ENCODE measurements around the gene MTA3.

MTA3 gene

DNA sequence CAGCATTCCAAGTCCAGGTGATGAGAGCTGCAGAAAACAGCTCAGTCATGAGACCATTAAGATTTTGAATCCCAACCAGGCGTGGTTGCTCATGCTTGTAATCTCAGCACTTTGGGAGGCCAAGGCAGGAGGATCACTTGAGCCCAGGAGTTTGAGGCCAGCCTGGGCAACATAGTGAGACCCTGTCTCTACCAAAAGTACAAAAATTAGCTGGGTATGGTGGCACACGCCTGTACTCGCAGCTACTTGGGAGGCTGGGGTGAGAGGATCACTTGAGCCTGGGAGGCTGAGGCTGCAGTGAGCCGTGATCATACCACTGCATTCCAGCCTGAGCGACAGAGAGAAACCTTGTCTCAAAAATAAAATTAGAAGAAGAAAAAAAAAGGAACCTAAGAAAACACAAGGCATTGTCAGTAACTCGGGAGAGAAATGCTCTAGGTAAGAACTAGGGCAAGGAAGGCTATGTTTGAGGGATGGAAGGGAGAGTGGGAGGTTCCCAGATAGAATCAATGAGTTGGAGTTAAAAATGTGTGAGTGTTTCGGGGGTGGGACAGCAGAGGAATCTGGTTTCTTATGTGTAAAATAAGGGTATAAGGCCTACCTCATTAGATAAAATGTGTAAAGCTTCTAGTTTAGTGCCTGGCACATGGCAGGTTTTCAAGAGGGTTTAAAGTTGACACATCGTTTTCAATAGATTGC lies 23.3 kb upstream of the MTA3 start:
- no peak for DNase-seq (ENCODE audit: low read depth, low spot score)
- Histone ChIP-seq H3K4me1 (ENCODE audit: insufficient read depth, insufficient read length) (peaks cover 5% of the 10 kb centered on the region), H3K27me3 (ENCODE audit: insufficient read depth, insufficient read length) (no peaks in the 10 kb centered on the region), H3K36me3 (ENCODE audit: insufficient read depth, insufficient read length, low read length) (no peaks in the 10 kb centered on the region), H3K9ac (ENCODE audit: insufficient read length, low read depth) (peak overlapping the region; percentile 0), H3K9me3 (ENCODE audit: insufficient read depth, low read length) (no peaks in the 10 kb centered on the region), H3K4me3 (ENCODE audit: insufficient read length, low read depth) (no peak overlapping the region)
- no peak for TF ChIP-seq ZNF274 (IDR thresholded peaks at IDR 0.05; ENCODE audit: low read depth, low read length)

DNA sequence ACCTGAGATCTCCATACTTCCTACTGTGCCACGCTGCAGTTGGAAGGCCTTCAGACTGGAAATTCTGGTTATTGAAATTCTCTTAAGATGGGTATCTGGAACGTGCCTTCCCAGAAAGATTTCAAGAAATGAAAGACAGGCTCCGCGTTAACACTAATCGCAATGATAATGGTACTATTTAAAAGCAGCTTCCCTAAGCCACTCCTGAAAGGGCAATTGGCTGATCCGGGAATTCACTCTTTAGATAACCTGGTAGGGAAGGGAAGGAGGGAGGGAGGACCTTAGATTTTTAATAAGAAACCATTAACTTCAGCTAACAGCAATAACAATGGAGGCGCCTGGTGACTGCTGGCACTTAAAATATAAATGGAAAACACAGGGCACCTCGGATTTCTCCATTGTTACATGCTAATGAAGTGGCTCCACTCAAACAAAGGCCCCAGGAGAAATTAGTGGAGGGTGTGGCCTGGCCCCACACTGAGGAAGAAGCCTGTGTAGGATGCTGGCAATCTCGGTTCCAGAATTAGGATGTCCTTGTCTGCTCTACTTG lies 22.5 kb upstream of the MTA3 start:
- peaks cover 5% of the 10 kb centered on the region for H3K4me1 ChIP-seq (ENCODE audit: insufficient read depth, insufficient read length)
- peak; percentile 95 for DNase-seq (ENCODE audit: low read depth, low spot score)
- no peaks in the 10 kb centered on the region for H3K36me3 ChIP-seq (ENCODE audit: insufficient read depth, insufficient read length, low read length)
- no peak overlapping the region for H3K4me3 ChIP-seq (ENCODE audit: insufficient read length, low read depth)
- TF ChIP-seq SUZ12 (IDR thresholded peaks at IDR 0.05; ENCODE audit: extremely low read depth, insufficient read depth, insufficient read length): no peak
- TF ChIP-seq YY1 (IDR thresholded peaks at IDR 0.05; ENCODE audit: insufficient read depth, insufficient read length): no peak
- TF ChIP-seq ZNF274 (IDR thresholded peaks at IDR 0.05; ENCODE audit: low read depth, low read length): no peak
- peak overlapping the region; percentile 72 for H3K9ac ChIP-seq (ENCODE audit: insufficient read length, low read depth)
- no peaks in the 10 kb centered on the region for H3K9me3 ChIP-seq (ENCODE audit: insufficient read depth, low read length)
- no peaks in the 10 kb centered on the region for H3K27me3 ChIP-seq (ENCODE audit: insufficient read depth, insufficient read length)

DNA sequence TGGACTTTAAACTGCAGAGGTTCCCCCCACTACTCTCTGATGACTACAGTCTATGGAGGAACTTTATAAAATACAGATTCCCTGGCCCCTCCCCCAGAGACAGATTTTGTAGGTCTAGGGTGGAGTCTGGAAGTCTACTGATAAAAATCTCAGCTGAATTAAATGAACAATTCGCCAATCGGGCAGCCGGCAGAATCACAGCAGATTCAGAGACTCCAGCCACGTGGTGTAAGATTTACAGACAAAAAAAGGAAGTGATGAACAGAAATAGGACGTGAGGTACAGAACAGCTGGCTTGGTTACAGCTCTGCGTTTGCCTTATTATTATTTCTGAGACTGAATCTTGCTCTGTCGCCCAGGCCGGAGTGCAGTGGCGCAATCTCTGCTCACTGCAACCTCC lies 21.4 kb upstream of the MTA3 start:
- H3K4me3 ChIP-seq (ENCODE audit: insufficient read length, low read depth): no peak overlapping the region
- H3K9me3 ChIP-seq (ENCODE audit: insufficient read depth, low read length): no peaks in the 10 kb centered on the region
- no peak for DNase-seq (ENCODE audit: low read depth, low spot score)
- H3K27me3 ChIP-seq (ENCODE audit: insufficient read depth, insufficient read length): no peaks in the 10 kb centered on the region
- TF ChIP-seq ZNF274 (IDR thresholded peaks at IDR 0.05; ENCODE audit: low read depth, low read length) (no peak), SUZ12 (IDR thresholded peaks at IDR 0.05; ENCODE audit: extremely low read depth, insufficient read depth, insufficient read length) (no peak), YY1 (IDR thresholded peaks at IDR 0.05; ENCODE audit: insufficient read depth, insufficient read length) (no peak)
- H3K4me1 ChIP-seq (ENCODE audit: insufficient read depth, insufficient read length): peaks cover 6% of the 10 kb centered on the region
- H3K36me3 ChIP-seq (ENCODE audit: insufficient read depth, insufficient read length, low read length): no peaks in the 10 kb centered on the region
- peak overlapping the region; percentile 72 for H3K9ac ChIP-seq (ENCODE audit: insufficient read length, low read depth)

DNA sequence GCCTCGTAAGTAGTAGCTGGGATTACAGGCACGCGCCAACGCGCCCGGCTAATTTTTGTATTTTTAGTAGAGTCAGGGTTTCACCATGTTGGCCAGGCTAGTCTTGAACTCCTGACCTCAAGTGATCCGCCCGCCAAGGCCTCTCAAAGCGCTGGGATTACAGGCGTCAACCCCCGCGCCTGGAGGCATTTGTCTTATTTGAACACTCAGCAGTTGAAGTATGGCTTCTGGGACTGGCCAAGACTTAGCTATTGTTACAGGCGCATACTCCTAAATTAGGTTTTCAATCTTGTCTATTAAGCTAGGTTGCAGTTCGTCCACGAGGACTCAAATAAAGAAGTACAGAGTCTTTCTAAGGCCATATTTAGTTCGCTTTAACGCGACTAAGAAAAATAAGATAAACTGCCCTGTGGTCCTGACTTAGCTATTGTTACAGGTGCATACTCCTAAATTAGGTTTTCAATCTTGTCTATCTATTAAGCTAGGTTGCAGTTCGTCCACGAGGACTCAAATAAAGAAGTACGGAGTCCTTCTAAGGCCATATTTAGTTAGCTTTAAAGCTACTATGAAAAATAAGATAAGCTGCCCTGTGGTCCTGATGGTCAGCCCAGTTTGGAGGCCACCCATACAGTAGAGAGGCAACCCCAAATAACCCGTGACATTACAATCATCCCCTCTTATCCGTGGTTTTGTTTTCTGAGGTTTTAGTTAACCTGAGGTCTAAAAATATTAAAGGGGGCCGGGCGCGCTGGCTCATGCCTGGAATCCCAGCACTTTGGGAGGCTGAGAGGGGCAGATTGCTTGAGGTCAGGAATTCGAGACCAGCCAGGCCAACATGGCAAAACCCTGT lies 20.8 kb upstream of the MTA3 start:
- no peaks in the 10 kb centered on the region for H3K27me3 ChIP-seq (ENCODE audit: insufficient read depth, insufficient read length)
- no peak for TF ChIP-seq ZNF274 (IDR thresholded peaks at IDR 0.05; ENCODE audit: low read depth, low read length)
- no peak for TF ChIP-seq SUZ12 (IDR thresholded peaks at IDR 0.05; ENCODE audit: extremely low read depth, insufficient read depth, insufficient read length)
- TF ChIP-seq YY1 (IDR thresholded peaks at IDR 0.05; ENCODE audit: insufficient read depth, insufficient read length): no peak
- H3K9me3 ChIP-seq (ENCODE audit: insufficient read depth, low read length): no peaks in the 10 kb centered on the region
- H3K36me3 ChIP-seq (ENCODE audit: insufficient read depth, insufficient read length, low read length): no peaks in the 10 kb centered on the region
- peaks cover 8% of the 10 kb centered on the region for H3K4me1 ChIP-seq (ENCODE audit: insufficient read depth, insufficient read length)
- no peak overlapping the region for H3K4me3 ChIP-seq (ENCODE audit: insufficient read length, low read depth)
- peak overlapping the region; percentile 12 for H3K9ac ChIP-seq (ENCODE audit: insufficient read length, low read depth)
- DNase-seq (ENCODE audit: low read depth, low spot score): no peak

DNA sequence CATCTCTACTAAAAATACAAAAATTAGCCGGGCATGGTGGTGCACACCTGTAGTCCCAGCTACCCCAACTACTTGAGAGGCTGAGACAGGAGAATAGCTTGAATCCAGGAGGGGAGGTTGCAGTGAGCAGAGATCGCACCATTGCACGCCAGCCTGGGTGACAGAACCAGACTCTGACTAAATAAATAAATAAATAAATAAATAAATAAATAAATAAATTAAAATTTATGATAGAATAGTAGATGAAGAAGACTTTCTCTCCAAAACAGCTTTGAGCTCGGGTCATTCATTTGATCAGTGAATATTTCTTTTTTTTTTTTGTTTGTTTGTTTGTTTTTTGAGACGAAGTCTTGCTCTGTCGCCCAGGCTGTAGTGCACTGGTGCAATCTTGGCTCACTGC lies 17.6 kb upstream of the MTA3 start:
- H3K9me3 ChIP-seq (ENCODE audit: insufficient read depth, low read length): no peaks in the 10 kb centered on the region
- H3K4me1 ChIP-seq (ENCODE audit: insufficient read depth, insufficient read length): peaks cover 10% of the 10 kb centered on the region
- no peaks in the 10 kb centered on the region for H3K36me3 ChIP-seq (ENCODE audit: insufficient read depth, insufficient read length, low read length)
- no peak for TF ChIP-seq SUZ12 (IDR thresholded peaks at IDR 0.05; ENCODE audit: extremely low read depth, insufficient read depth, insufficient read length)
- no peak for TF ChIP-seq YY1 (IDR thresholded peaks at IDR 0.05; ENCODE audit: insufficient read depth, insufficient read length)
- no peak for TF ChIP-seq ZNF274 (IDR thresholded peaks at IDR 0.05; ENCODE audit: low read depth, low read length)
- DNase-seq (ENCODE audit: low read depth, low spot score): no peak
- no peaks in the 10 kb centered on the region for H3K27me3 ChIP-seq (ENCODE audit: insufficient read depth, insufficient read length)
- H3K4me3 ChIP-seq (ENCODE audit: insufficient read length, low read depth): no peak overlapping the region
- H3K9ac ChIP-seq (ENCODE audit: insufficient read length, low read depth): no peak overlapping the region

DNA sequence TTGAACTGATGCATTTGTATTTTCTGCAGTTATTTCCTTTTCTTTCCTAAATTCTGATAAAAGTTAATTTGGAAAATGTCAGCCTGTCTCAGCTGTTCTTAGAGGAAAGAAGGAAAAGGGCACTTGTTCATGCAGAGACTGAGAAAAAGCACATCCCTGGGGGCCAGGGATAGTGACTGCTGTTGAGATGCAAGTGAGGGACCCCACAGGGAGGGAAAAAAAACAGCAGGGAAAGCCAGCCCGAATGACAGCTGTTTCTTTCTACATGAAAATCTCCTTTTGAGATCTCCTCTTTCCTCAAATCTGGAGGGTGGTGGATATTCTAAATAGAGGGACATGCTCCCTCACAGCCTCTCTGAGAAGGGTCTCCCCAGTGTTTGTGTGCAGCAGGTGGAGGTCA lies 14.0 kb upstream of the MTA3 start:
- no peak overlapping the region for H3K4me3 ChIP-seq (ENCODE audit: insufficient read length, low read depth)
- H3K9ac ChIP-seq (ENCODE audit: insufficient read length, low read depth): no peak overlapping the region
- H3K4me1 ChIP-seq (ENCODE audit: insufficient read depth, insufficient read length): peaks cover 9% of the 10 kb centered on the region
- H3K9me3 ChIP-seq (ENCODE audit: insufficient read depth, low read length): no peaks in the 10 kb centered on the region
- H3K36me3 ChIP-seq (ENCODE audit: insufficient read depth, insufficient read length, low read length): no peaks in the 10 kb centered on the region
- no peaks in the 10 kb centered on the region for H3K27me3 ChIP-seq (ENCODE audit: insufficient read depth, insufficient read length)
- TF ChIP-seq ZNF274 (IDR thresholded peaks at IDR 0.05; ENCODE audit: low read depth, low read length) (no peak), SUZ12 (IDR thresholded peaks at IDR 0.05; ENCODE audit: extremely low read depth, insufficient read depth, insufficient read length) (no peak), YY1 (IDR thresholded peaks at IDR 0.05; ENCODE audit: insufficient read depth, insufficient read length) (no peak)
- DNase-seq (ENCODE audit: low read depth, low spot score): peak; percentile 80

DNA sequence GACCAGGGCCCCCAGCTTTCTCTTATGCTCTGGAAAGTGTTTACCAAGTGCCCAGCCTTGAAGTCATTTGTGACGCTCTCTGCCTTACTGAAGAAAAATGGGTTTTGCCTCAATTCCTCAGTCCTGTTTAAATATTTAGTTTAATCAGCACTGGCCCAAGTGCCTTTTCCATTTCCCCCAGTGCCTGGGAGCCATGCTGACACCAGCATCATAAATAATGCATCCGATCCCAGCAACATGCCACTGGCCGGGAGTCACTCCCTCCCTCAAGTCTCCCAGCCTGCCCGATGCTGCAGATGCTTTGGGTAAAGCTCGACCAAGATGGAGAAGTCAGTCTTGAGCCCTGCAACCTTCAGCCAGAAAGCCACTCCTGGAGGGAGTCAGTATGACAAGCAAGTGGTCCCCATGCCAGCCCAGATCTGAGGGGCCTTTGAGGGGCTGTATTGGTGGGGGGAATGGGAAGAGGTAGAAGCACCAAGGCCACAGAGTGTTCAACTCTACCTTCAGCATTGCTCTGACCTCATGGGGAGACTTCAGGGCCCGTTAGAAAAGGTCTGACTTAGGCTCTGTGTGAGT lies 12.0 kb upstream of the MTA3 start:
- TF ChIP-seq YY1 (IDR thresholded peaks at IDR 0.05; ENCODE audit: insufficient read depth, insufficient read length) (no peak), ZNF274 (IDR thresholded peaks at IDR 0.05; ENCODE audit: low read depth, low read length) (no peak), SUZ12 (IDR thresholded peaks at IDR 0.05; ENCODE audit: extremely low read depth, insufficient read depth, insufficient read length) (no peak)
- H3K4me1 ChIP-seq (ENCODE audit: insufficient read depth, insufficient read length): peaks cover 9% of the 10 kb centered on the region
- H3K36me3 ChIP-seq (ENCODE audit: insufficient read depth, insufficient read length, low read length): no peaks in the 10 kb centered on the region
- H3K4me3 ChIP-seq (ENCODE audit: insufficient read length, low read depth): no peak overlapping the region
- H3K27me3 ChIP-seq (ENCODE audit: insufficient read depth, insufficient read length): no peaks in the 10 kb centered on the region
- no peak for DNase-seq (ENCODE audit: low read depth, low spot score)
- no peaks in the 10 kb centered on the region for H3K9me3 ChIP-seq (ENCODE audit: insufficient read depth, low read length)
- peak overlapping the region; percentile 17 for H3K9ac ChIP-seq (ENCODE audit: insufficient read length, low read depth)
